DND-41 (cell line): ENCODE measurements around the gene IFIT1.

Experiments used
- ATAC-seq: fragments of 200-7000 bp; cut with Tn5 transposase; 3 replicates; pipeline ENCODE4 v1.9.1; 2021; ENCODE audit warnings: low read depth; ENCODE audit not compliant: insufficient read depth
- DNase-seq: peaks from one replicate; pipeline ENCODE4 v3.0.0-alpha.2; 2020
- H2AFZ ChIP-seq: 2 replicates; pipeline ENCODE4 v1.6.0; 2012; ENCODE audit warnings: low read depth, low read length
- H3K27ac ChIP-seq: 2 replicates; pipeline ENCODE4 v1.5.1; 2012; ENCODE audit warnings: low read length, inconsistent platforms
- H3K27me3 ChIP-seq: fragments of 200-600 bp; sonication (generic); 2 replicates; pipeline ENCODE4 v1.6.0; 2012; ENCODE audit warnings: low read length, mild to moderate bottlenecking, inconsistent platforms; ENCODE audit not compliant: insufficient read depth, poor library complexity
- H3K36me3 ChIP-seq: 2 replicates; pipeline ENCODE4 v1.5.1; 2012; ENCODE audit warnings: low read length, inconsistent platforms; ENCODE audit not compliant: insufficient read depth
- H3K4me1 ChIP-seq: 2 replicates; pipeline ENCODE4 v1.5.1; 2012; ENCODE audit warnings: mild to moderate bottlenecking, low read length; ENCODE audit not compliant: insufficient read depth
- H3K4me2 ChIP-seq: 2 replicates; pipeline ENCODE4 v1.6.0; 2012; ENCODE audit warnings: mild to moderate bottlenecking, moderate library complexity, low read length, inconsistent platforms; ENCODE audit not compliant: insufficient read depth
- H3K4me3 ChIP-seq, 2 experiments: fragments of 200-600 bp in 1 of 2; shearing (Covaris generic) in 1 of 2; 2 replicates each; pipeline ENCODE4 v1.5.1; 2012 to 2016; ENCODE audit warnings: inconsistent platforms in 2 of 2, low read length in 2 of 2, mild to moderate bottlenecking in 2 of 2, low read depth in 1 of 2, moderate library complexity in 1 of 2
- H3K79me2 ChIP-seq: 2 replicates; pipeline ENCODE4 v1.6.0; 2012; ENCODE audit warnings: low read length, inconsistent platforms; ENCODE audit not compliant: insufficient read depth
- H3K9ac ChIP-seq: 2 replicates; pipeline ENCODE4 v1.6.0; 2012; ENCODE audit warnings: low read depth, mild to moderate bottlenecking, inconsistent platforms, low read length, moderate library complexity
- H3K9me3 ChIP-seq: 2 replicates; pipeline ENCODE4 v1.5.1; 2012; ENCODE audit warnings: low read length, moderate library complexity, mild to moderate bottlenecking, inconsistent platforms; ENCODE audit not compliant: insufficient read depth, severe bottlenecking
- H4K20me1 ChIP-seq: 2 replicates; pipeline ENCODE4 v1.6.0; 2012; ENCODE audit warnings: low read length; ENCODE audit not compliant: insufficient read depth
- EZH2 ChIP-seq: IDR thresholded peaks from 3 replicates; pipeline ENCODE4 v1.6.1; 2012; ENCODE audit warnings: borderline replicate concordance, low read depth, mild to moderate bottlenecking, moderate library complexity, low read length, inconsistent platforms; ENCODE audit not compliant: severe bottlenecking
- TF ChIP-seq, protein P1 (sequence below): IDR thresholded peaks from 2 replicates; pipeline ENCODE4 v1.5.1; 2012; ENCODE audit warnings: borderline replicate concordance, low read length, moderate library complexity, mild to moderate bottlenecking; ENCODE audit not compliant: poor library complexity, severe bottlenecking; ENCODE audit errors: extremely low read depth

Gene IFIT1

DNA sequence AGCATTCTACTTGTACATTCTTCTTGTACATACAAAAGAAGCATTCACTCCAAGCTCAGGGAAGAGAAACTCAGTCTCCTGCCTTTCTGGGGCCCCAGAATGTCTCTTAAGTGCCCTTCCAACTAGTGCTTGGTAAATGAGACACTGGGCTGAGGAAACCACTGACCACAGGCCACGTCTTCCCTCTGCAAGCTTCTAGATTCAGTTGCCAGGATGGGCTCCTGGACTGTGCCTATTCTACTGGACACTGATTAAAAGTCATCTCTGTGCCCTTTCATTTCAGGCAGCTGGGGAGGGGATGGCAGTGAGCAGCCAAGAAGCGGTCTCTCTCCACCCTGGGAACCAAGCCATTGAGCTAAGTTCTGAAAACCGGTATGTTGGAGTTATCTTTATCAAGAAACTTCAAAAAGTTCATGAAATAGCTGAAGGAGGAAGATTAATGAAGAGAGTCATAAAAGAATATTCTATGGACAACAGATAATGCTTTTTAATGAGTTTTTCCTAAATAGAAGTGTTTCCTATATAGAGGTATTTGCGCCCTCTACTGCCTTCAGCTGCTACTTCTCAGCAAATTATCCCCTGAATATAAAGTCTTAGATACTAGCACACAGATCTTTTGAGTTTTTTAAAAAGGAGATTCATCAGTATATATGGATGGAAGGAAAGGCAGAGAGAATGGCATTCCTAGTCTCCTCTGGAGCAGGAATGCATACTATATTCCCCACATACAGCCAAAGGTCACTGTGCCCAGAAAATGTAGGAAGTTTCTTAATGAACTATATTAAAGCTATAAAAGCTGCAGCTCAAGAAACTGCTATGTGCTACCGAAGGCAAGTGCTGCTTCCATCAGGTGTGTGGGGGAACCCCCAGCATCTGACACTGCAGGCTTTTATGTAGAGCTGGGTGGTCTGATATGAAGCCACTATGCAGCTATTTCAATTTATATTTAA, 23.0 kb upstream of the IFIT1 start:
- H3K79me2 ChIP-seq: no peaks in the 10 kb centered on the region
- H4K20me1 ChIP-seq: no peaks in the 10 kb centered on the region
- DNase-seq (no peak), ATAC-seq (peak; percentile 53; the same call in 1 of the 3 replicates)
- TF ChIP-seq EZH2: no peak
- TF ChIP-seq, protein P1, sequence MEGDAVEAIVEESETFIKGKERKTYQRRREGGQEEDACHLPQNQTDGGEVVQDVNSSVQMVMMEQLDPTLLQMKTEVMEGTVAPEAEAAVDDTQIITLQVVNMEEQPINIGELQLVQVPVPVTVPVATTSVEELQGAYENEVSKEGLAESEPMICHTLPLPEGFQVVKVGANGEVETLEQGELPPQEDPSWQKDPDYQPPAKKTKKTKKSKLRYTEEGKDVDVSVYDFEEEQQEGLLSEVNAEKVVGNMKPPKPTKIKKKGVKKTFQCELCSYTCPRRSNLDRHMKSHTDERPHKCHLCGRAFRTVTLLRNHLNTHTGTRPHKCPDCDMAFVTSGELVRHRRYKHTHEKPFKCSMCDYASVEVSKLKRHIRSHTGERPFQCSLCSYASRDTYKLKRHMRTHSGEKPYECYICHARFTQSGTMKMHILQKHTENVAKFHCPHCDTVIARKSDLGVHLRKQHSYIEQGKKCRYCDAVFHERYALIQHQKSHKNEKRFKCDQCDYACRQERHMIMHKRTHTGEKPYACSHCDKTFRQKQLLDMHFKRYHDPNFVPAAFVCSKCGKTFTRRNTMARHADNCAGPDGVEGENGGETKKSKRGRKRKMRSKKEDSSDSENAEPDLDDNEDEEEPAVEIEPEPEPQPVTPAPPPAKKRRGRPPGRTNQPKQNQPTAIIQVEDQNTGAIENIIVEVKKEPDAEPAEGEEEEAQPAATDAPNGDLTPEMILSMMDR: peak; percentile 61
- no peaks in the 10 kb centered on the region for H3K9me3 ChIP-seq
- no peaks in the 10 kb centered on the region for H3K4me1 ChIP-seq
- no peak overlapping the region for H2AFZ ChIP-seq
- H3K4me3 ChIP-seq: no peak overlapping the region
- no peak overlapping the region for H3K4me2 ChIP-seq
- H3K36me3 ChIP-seq: no peaks in the 10 kb centered on the region
- no peak overlapping the region for H3K9ac ChIP-seq
- no peak overlapping the region for H3K27ac ChIP-seq
- H3K27me3 ChIP-seq: no peaks in the 10 kb centered on the region

DNA sequence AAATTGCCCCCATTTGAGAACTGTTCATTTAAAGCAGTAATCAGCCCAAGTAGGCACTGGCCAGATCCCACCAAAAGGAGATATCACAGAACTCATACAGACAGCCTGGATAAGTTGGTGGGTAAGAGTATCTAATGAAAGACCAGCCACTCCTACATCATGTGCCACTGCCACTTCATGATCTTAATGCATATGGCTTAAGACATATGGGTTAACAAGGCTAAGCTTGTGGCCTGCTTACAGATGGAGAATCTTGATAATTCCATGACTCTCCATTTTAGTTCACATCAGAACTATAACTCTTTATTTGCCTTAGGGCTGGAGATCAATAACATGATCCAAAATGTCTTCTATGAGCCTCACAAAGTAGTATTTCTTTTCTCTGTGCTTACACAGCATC, 21.3 kb upstream of the IFIT1 start:
- Histone ChIP-seq H3K4me3 (no peak overlapping the region), H3K4me2 (no peak overlapping the region)

DNA sequence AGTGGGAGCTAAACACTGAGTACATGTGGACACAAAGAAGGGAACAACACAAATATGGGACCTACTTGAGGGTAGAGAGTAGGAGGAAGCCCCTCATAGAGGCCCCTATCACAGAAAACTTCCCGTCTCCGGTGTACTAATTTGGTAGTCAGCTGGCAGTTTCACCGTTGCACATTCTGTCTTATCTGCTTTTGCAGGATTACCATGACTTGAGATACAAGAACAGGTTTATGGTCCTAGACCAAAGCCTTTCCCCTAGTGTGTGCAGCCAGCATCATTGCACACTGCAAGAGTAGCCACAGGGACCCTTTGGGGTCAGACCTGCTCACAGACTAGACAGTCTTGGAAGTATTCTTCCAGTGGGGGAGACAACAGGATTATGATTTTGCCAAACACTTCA, 20.4 kb upstream of the IFIT1 start:
- Histone ChIP-seq H3K27me3 (no peaks in the 10 kb centered on the region), H3K4me3 (no peak overlapping the region), H3K9me3 (no peaks in the 10 kb centered on the region), H3K79me2 (no peaks in the 10 kb centered on the region), H3K4me1 (no peaks in the 10 kb centered on the region), H2AFZ (no peak overlapping the region), H3K36me3 (no peaks in the 10 kb centered on the region), H4K20me1 (no peaks in the 10 kb centered on the region), H3K4me2 (no peak overlapping the region), H3K27ac (no peak overlapping the region), H3K9ac (no peak overlapping the region)
- no peak for DNase-seq
- no peak for ATAC-seq
- TF ChIP-seq EZH2: no peak
- TF ChIP-seq, protein P1: no peak

More for the DNA sequence above, 21.3 kb upstream of the IFIT1 start:
- Histone ChIP-seq H3K4me1 (no peaks in the 10 kb centered on the region), H3K27ac (no peak overlapping the region), H3K36me3 (no peaks in the 10 kb centered on the region), H3K79me2 (no peaks in the 10 kb centered on the region), H3K27me3 (no peaks in the 10 kb centered on the region), H4K20me1 (no peaks in the 10 kb centered on the region), H2AFZ (no peak overlapping the region), H3K9me3 (no peaks in the 10 kb centered on the region), H3K9ac (no peak overlapping the region)
- DNase-seq (no peak), ATAC-seq (no peak)
- no peak for TF ChIP-seq EZH2
- TF ChIP-seq, protein P1: no peak
